Ishikawa (cell line): ENCODE data around the gene MACROD2.

Source experiments
- CEBPB ChIP-seq: IDR thresholded peaks from 2 replicates; pipeline ENCODE4 v1.6.1; 2012
- CREB1 ChIP-seq: IDR thresholded peaks from 2 replicates; pipeline ENCODE4 v1.6.1; 2012; ENCODE audit warnings: low read depth
- EGR1 ChIP-seq: IDR thresholded peaks from 2 replicates; pipeline ENCODE4 v1.6.1; 2012
- EP300 ChIP-seq: IDR thresholded peaks from 2 replicates; pipeline ENCODE4 v1.6.1; 2012; ENCODE audit warnings: borderline replicate concordance
- FOXM1 ChIP-seq: IDR thresholded peaks from 2 replicates; pipeline ENCODE4 v1.6.1; 2012; ENCODE audit warnings: low read depth, borderline replicate concordance
- MAX ChIP-seq: IDR thresholded peaks from 2 replicates; pipeline ENCODE4 v1.6.1; 2012
- NFIC ChIP-seq: IDR thresholded peaks from 2 replicates; pipeline ENCODE4 v1.6.1; 2012
- RAD21 ChIP-seq: IDR thresholded peaks from 2 replicates; pipeline ENCODE4 v1.6.1; 2012; ENCODE audit warnings: low read depth
- TAF1 ChIP-seq: IDR thresholded peaks from 2 replicates; pipeline ENCODE4 v1.6.1; 2012; ENCODE audit warnings: low read depth, mild to moderate bottlenecking
- TCF12 ChIP-seq: IDR thresholded peaks from 2 replicates; pipeline ENCODE4 v1.6.1; 2012; ENCODE audit warnings: low read depth
- TEAD4 ChIP-seq: IDR thresholded peaks from 2 replicates; pipeline ENCODE4 v1.6.1; 2012
- YY1 ChIP-seq: IDR thresholded peaks from 2 replicates; pipeline ENCODE4 v1.6.1; 2012; ENCODE audit warnings: low read depth
- ZBTB7A ChIP-seq: IDR thresholded peaks from 2 replicates; pipeline ENCODE4 v1.6.1; 2012; ENCODE audit warnings: low read depth
- TF ChIP-seq, protein P1 (sequence below): IDR thresholded peaks from 2 replicates; pipeline ENCODE4 v1.6.1; 2012; ENCODE audit warnings: low read depth, mild to moderate bottlenecking
- TF ChIP-seq, protein P2 (sequence below): IDR thresholded peaks from 2 replicates; pipeline ENCODE4 v1.6.1; 2012

Gene MACROD2

GRCh38 chr20:14696937-14697336, 701.6 kb downstream of the MACROD2 start:
- TF ChIP-seq YY1: no peak
- TF ChIP-seq EP300: no peak
- no peak for TF ChIP-seq MAX
- no peak for TF ChIP-seq CREB1
- TF ChIP-seq EGR1: no peak
- TF ChIP-seq TCF12: no peak
- TF ChIP-seq, protein P1, sequence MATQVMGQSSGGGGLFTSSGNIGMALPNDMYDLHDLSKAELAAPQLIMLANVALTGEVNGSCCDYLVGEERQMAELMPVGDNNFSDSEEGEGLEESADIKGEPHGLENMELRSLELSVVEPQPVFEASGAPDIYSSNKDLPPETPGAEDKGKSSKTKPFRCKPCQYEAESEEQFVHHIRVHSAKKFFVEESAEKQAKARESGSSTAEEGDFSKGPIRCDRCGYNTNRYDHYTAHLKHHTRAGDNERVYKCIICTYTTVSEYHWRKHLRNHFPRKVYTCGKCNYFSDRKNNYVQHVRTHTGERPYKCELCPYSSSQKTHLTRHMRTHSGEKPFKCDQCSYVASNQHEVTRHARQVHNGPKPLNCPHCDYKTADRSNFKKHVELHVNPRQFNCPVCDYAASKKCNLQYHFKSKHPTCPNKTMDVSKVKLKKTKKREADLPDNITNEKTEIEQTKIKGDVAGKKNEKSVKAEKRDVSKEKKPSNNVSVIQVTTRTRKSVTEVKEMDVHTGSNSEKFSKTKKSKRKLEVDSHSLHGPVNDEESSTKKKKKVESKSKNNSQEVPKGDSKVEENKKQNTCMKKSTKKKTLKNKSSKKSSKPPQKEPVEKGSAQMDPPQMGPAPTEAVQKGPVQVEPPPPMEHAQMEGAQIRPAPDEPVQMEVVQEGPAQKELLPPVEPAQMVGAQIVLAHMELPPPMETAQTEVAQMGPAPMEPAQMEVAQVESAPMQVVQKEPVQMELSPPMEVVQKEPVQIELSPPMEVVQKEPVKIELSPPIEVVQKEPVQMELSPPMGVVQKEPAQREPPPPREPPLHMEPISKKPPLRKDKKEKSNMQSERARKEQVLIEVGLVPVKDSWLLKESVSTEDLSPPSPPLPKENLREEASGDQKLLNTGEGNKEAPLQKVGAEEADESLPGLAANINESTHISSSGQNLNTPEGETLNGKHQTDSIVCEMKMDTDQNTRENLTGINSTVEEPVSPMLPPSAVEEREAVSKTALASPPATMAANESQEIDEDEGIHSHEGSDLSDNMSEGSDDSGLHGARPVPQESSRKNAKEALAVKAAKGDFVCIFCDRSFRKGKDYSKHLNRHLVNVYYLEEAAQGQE: no peak
- TF ChIP-seq RAD21: no peak
- no peak for TF ChIP-seq NFIC
- TF ChIP-seq FOXM1: no peak
- TF ChIP-seq TAF1: no peak
- TF ChIP-seq ZBTB7A: no peak
- TF ChIP-seq, protein P2, sequence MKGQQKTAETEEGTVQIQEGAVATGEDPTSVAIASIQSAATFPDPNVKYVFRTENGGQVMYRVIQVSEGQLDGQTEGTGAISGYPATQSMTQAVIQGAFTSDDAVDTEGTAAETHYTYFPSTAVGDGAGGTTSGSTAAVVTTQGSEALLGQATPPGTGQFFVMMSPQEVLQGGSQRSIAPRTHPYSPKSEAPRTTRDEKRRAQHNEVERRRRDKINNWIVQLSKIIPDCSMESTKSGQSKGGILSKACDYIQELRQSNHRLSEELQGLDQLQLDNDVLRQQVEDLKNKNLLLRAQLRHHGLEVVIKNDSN: no peak
- no peak for TF ChIP-seq CEBPB
- no peak for TF ChIP-seq TEAD4

DNA sequence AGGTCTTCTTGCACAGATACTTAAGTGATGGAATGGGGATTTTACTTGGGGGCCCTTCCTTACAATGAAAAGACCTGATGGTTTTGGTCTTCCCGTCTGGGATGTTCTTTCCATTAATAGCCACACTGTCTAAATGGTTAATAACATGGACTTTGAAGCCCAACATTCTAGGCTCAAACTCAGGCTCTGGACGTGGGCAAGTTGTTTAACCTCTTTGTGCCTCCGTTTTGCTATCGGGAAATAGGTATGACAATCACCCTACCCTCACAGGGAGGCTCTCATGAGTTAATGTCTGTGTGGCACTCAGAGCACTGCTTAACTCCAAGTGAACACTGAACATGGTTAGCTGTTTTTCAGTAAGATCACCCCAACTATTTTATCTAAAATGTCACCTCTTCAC, 702.8 kb downstream of the MACROD2 start:
- TF ChIP-seq CREB1 (no peak), NFIC (no peak), FOXM1 (no peak), YY1 (no peak), ZBTB7A (no peak), MAX (no peak)
- TF ChIP-seq, protein P2: no peak

- TF ChIP-seq EP300 (no peak), YY1 (no peak), FOXM1 (no peak), EGR1 (no peak), ZBTB7A (no peak), NFIC (no peak)
- TF ChIP-seq, protein P1: no peak
Measured at GRCh38 chr20:14698605-14699373, 703.5 kb downstream of the MACROD2 start.

- no peak for TF ChIP-seq TEAD4
- no peak for TF ChIP-seq EGR1
Measured at GRCh38 chr20:14700639-14700960, 705.3 kb downstream of the MACROD2 start.

GRCh38 chr20:14701326-14701725, 706.0 kb downstream of the MACROD2 start:
- TF ChIP-seq EP300: no peak
- TF ChIP-seq ZBTB7A: no peak
- TF ChIP-seq RAD21: no peak
- no peak for TF ChIP-seq EGR1
- TF ChIP-seq NFIC: no peak
- TF ChIP-seq TAF1: no peak
- TF ChIP-seq TCF12: no peak
- no peak for TF ChIP-seq MAX
- TF ChIP-seq, protein P1: no peak
- TF ChIP-seq YY1: no peak
